ENCODE data around the gene WHRN.
A peak's percentile ranks its signal among the peaks of the same experiment; 100 is the strongest.

Gene WHRN

DNA sequence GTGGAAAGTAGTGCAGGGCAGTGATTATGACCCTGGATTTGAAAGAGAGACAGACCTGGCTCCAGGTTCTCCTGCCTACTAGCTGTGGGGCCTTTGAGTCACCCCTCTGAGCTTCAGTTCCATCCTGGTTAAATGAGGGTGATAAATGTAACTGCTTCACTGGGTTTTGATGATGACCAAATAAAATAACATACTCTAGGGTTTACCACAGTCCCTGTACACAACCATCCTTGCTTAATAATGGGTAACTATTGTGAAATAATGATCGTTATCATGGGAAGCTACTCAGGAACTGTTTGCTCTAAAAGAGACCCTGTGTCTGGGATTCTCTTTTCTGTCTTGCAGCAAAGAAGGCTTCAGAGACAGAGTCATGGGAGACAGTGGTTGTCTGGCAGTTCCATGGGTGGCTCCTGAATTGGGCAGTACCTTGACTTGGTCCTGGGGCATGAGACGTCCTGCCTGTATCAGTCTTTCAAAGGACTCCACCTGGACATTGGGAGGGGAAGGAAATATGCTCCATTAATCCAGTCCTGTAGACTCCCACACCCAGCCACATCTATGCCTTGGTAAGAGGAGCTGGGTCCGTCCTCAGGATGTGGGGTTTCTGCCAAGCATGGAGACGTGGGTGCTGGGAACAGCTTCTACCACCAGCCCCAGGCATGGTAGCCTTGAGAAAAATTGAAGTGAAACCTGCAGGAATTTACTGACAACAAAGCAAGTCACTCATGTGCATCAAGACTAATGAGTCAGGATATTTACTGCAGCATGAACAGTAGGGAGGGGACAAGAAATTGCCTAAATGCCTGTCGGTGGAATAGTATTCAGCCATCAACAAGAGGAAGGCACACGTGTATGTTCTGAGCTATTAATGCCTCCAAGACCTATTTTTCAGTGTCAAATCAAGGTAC lies 140.9 kb downstream of the WHRN start:
- no peak for DNase-seq
- peak; percentile 45 for ATAC-seq

DNA sequence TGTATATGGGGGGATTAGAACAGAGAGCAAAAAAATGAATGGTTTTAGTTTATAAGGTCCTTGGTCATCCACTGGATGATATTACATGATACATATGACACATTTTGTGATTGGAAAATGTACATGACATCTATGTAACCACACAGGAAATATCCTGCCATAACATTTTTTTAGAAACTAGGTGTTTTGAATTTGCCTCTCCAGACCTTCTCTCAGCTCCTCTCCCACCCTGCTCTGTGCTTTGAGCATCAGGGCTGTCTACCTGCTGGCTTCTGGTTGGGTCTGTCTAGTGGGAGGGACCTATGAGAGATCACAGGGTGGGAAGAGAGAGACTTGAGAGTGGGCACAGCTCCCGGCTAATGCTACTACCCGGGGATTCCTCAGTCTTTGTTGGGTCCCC lies 141.8 kb downstream of the WHRN start:
- ATAC-seq (peak; percentile 75), DNase-seq (no peak)

DNA sequence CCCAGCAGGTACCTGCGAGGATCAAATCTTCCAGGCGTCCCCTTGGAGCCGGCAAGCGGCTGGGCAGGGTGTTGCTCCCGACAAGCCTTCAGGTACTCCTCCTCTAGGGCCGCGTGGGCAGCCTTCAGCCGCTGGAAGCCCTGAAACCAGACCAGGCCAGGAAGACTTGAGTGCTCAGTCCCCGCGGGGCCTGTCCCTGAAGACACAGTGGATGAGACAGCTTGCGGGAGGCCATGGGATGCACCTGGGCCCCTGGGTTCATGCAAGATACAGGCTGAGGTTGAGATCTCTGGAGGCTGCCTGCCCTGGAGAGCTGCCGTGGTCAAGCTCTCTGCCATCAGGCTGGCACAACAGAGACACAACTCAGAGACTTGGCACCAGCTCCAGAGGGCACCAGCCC lies 142.9 kb downstream of the WHRN start:
- ATAC-seq (no peak), DNase-seq (no peak)

DNA sequence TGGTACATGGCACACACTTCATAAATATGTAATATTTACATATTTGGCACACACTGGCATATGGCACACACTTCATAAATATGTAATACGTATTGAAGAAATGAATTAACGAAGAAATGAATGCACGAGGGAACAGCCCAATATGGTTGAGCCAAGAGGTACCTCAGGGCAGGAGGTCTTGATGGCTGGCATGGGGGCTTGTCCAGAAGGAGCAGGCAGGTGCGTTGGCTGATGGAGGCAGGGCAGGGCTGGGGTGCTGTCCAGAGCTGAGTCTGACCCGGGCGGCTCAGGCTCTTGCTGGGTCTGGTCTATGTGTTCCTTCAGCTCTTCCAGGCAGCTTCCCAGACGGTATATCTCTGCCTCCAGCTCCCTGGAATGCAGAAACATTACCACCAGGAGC lies 143.7 kb downstream of the WHRN start:
- no peak for ATAC-seq
- no peak for DNase-seq

DNA sequence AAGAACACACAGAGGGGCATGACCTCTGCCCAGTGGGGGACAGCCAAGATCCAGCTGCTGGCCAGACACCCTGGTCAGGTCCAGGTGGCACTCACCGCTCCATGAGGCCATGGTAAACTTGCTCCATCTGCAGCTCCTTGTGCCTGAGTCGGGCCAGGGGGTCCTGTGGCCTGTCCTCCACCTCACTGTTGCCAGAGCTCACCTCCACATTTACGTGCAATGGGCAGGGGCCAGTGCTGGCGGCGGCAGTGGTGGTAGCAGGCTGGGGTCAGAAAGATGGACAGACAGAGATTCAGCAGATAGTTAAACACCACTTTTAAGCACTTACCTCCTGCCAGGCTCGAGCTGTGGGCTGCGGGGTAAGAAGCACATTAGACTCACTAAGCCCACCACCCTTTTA lies 145.5 kb downstream of the WHRN start:
- DNase-seq (no peak), ATAC-seq (no peak)

DNA sequence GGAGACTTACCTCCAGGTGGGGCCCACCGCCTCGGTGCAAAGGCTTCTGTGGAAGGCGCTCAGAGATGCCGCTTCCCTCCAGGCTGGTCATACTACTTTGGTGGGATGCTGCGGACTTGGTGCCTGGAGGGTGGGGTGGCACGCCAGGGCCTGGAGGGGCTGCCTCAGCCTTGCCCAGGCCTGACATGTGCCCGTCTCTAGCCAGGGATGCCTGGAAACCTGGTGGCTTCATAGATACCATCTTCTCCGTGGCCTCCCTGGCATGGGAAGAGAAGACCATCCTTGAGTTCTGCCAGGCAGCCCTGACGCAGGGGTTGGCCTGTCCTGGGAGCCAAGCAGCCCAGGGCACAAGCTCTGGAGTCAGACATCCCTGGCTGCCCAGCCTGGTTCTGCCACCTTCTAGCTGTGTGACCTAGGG lies 147.4 kb downstream of the WHRN start:
- DNase-seq: no peak
- no peak for ATAC-seq

DNA sequence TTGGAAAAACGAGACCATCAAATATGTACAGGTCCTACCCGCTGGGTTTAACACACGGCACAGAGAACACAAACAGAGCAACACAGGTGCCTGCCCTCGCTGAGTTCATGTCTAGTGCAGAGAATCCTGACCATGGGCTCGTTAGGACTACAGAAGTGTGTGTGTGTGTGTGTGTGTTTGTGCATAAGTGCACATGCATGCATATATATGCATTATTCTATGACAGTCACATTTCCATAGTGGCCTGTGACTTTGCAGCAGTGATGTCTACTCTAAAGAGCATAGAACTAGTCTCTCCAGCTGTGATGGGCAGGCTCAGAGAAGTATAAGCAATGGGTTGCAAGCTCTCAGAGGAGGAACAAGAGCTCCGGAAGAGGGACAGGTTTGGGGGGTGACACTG lies 147.9 kb downstream of the WHRN start:
- DNase-seq: no peak
- no peak for ATAC-seq

DNA sequence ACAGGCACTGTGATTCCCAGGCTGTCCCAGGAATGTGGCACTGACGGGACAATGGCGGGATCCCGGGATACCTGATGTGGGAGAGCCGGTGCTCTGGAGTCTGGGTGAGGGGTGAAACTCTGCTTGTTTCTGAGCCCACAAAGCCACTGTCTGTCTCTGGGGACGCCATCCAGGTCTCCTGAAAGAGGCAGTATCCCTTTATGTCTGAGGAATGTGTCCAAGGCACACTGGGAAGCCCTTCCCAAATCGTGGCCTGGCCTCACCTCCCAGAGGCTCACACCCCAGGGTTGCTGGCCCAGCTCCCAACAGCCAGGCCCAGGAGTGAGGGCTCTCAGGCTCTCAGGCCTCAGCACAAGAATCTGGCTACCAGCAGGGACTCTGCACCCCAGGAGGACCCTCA lies 148.5 kb downstream of the WHRN start:
- no peak for DNase-seq
- no peak for ATAC-seq

DNA sequence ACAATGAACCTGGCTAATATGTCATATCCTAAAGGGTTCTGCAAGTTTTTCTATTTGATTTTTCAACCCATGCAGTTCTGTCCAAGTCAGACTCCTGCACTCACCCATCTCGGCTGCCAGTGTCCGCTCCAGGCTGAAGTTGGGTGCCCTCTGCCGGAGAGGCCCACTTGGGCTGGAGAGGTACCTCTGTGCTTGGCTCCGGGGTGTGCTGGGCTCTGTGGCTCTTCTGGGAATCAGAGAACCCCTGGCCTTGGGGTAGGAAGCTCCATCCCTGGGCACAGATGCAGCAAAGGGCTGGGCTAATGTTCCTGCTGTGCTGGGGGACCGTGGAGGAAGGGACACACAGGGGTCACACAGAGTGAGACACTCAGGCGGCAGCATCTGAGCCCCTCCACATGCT lies 149.5 kb downstream of the WHRN start:
- ATAC-seq (no peak), DNase-seq (no peak)
